NCI-H510A (cell line): ENCODE measurements around the gene NEO1.
"Not testable (repeated sequence)": the region's sequence is repeated elsewhere in the genome, so short reads cannot be mapped to it uniquely, and the experiment has no call there.

Source experiments
- DNase-seq: peaks from one replicate; lab custom pipeline; 2025; lab: John Stamatoyannopoulos, UW

Gene NEO1

DNA sequence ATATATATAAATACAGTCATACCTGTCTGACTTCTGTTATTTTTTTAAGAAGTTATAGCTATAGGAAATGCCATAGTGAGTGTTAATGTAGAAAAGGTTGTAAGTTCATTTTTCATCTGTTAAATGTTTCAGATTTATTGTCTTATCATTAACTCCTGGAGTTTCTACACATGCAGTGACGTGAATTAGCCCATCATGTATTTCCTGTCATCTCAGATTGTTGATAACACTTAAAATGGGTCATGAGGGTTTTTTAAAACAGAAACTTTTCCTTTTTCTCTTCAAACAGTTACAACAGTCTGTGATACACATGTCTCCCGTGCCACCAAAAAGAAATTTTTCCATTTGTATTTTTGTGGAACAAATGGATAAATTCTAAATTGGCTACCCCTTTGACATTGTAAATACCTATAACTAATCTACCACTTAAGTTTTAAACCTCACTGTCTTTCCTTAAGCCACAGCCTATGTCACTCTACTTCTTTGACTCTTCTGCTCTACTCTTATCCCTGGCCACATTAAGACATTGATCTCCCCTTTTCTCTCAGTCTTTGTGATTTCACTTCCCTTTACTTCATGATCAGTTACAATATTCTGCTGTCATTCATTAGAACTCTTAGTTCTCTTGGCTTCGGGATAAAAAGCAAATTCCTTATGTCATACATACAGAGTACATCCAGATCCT is 89.1 kb downstream of the NEO1 start:
- no peak for DNase-seq

DNA sequence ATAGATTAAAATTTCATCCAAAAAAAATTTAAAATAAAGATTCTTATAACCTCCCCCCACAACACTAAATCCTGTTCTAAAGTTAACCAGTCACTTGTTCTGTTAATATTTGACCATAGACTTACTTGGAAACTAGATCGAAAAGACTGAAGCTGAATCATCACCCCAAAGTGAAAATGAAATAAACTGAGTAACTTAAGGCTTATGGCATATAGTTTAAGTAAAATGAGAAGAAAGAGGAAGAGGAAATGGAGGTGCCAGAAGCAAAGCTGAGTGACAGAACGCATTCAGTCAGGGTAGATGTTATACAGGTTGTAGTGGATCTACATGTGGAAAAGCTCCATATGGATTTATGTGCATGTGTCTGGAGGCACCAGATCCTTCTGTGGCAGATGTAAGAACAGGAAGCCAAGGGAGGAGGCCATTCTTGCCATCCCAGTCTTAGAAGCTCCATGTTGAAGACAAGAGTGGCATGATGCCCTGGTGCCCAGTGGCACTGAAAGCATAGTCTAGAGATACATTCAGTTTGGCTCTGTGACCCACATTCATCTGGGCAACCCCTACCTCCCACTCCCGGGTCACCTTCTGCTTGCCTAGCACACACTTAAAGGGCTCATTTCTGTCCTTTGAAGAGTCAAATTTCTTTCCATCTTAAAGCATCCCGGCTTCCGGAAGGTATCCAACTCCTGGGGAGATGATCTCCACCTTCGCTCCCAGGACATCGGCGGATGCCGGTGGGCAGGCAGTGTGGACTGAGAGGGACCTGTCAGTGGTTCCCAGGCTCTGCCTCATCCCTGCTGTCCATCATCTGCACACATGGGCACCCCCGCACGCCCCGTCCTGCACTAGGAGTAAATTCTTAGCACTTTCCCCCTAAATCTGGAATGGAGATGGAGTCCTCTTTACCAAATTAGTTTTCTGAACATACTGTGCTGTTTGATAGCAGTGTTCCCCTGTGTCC is 90.8 kb downstream of the NEO1 start:
- no peak for DNase-seq

DNA sequence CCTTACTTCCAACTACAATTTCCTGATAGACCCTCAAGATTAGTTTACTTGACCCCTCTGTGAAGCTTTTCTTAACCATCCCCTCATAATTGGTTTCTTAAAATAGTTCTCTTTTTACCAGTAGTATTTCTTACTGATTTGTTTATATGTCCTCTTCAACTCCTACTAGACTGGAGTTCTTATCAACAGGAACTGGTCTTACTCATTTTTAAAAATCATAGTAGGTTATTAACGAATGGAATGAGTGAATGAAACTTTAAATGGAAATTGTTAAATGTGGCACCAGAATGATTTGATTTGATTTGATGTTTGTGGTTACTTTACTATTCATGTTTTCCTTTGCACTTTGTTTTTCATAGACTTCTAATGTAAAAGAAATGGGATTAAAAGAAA is 91.5 kb downstream of the NEO1 start:
- DNase-seq: no peak

DNA sequence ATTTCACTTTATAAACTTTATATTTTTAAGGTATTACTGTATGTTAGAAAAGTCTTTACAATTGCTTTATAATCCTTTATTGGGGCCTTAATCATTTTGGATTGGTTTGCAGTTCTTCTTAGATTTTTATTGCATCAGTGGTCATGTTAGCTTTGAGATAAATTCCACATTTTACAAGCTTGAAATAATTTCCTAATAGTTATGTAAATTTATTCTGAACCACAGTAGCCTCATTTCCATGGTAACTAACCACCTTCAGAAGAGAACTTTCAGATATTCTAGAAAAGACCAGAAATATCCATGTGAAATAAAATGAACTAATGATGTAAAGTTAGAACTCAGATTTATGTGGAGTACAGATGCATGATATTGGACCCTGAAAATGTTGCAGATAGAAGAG is 94.2 kb downstream of the NEO1 start:
- DNase-seq: no peak

- no peak for DNase-seq
Measured at GRCh38 chr15:73150831-73151230, 98.6 kb downstream of the NEO1 start.

GRCh38 chr15:73153024-73153423 is 100.8 kb downstream of the NEO1 start:
- DNase-seq: no peak

DNA sequence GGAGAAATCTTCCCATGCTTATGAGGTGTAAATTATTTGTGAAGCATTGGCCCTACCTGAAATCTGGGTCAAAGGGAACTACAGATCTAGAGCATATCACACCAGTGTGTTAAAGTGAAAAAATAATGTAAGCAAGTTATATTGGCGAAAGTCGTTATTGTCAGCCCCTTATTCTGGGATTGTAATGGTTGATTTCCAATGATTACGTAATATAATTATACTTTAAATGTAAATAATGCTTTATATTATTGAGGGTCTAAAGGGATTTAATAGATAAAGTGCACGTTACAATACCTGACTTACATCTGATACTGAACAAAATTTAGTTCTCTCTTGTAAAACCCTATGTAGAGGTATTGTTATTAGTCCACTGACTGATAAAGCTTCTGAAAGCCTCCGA is 101.2 kb downstream of the NEO1 start:
- DNase-seq: no peak

DNA sequence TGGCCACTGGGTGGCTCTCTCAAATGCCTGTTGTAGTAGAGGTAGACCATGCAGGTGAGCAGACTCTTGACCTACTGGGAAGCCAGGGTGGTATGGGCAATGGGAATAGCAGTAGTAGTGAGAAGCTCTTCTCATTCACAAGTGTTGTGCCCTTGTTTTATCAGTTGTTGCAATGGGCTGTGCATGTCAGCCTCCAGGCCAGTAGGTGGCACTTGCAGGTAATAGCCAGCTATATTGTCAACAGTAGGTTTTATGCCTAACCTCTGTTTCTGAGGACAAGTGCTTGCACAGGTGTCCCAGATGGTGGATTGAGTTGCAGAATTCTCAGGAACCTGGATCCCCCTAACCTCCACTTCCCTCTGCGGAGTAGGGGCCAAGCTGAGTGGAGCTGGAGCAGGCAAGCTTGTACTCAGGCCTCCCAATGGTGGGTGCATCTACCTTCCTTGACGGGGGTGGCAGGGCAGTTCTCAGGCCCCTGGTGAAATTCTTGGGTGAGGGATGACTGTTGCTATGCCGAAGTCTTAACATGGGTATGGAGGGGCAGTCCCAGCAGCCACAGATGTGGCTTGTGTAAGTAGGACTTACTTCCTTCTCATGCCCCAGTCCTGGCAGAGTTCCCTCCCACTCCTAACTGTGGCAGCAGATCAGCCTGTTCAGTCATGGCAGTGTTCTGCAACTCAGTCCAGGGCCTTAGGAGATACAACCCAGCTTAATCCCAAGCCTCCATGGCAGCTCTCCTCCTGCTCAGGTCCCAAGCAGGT is 104.3 kb downstream of the NEO1 start:
- DNase-seq: no peak

GRCh38 chr15:73161546-73161945 is 109.3 kb downstream of the NEO1 start:
- no peak for DNase-seq

DNA sequence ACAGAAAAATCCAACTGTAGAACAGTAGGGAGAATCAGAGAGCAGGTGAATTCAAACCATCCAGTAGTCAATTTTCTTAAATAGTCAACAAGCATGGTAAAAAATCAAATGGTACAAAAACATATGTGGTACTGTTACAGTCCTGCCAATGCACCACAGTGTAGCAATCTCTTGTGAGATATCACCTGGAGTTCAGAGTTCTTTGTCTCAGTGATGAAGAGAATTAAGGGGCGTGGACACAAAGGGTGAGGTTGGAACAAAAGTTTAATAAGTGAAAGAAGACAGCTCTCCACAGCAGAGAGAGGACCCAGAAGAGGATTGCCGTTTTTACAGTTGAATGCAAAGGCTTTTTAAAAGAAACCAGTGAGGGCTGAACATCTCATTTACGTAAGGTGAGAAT is 113.2 kb downstream of the NEO1 start:
- DNase-seq: no peak

- DNase-seq: no peak
Measured at GRCh38 chr15:73165844-73166243, 113.6 kb downstream of the NEO1 start.

GRCh38 chr15:73166711-73167110 is 114.4 kb downstream of the NEO1 start:
- not testable (repeated sequence) for DNase-seq

GRCh38 chr15:73168487-73168886 is 116.2 kb downstream of the NEO1 start:
- DNase-seq: no peak

DNA sequence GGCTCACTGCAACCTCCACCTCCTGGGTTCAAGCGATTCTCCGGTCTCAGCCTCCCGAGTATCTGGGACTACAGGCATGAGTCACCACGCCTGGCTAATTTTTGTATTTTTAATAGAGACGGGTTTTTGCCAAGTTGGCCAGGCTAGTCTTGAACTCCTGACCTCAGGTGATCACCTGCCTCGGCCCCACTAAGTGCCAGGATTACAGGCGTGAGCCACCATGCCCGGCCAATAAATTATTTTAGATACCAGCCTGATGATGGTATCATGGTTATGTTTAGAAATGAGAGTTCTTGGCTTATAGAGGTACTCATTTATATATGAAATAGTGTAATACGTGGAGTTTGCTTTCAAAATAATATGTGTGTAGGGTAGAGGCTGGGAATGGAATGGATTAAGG is 119.4 kb downstream of the NEO1 start:
- DNase-seq: no peak

- DNase-seq: no peak
Measured at GRCh38 chr15:73172508-73172907, 120.2 kb downstream of the NEO1 start.

- no peak for DNase-seq
Measured at GRCh38 chr15:73174171-73174570, 121.9 kb downstream of the NEO1 start.

- DNase-seq: no peak
Measured at GRCh38 chr15:73175382-73175781, 123.1 kb downstream of the NEO1 start.

GRCh38 chr15:73176598-73176997 is 124.3 kb downstream of the NEO1 start:
- no peak for DNase-seq

- no peak for DNase-seq
Measured at GRCh38 chr15:73183071-73183470, 130.8 kb downstream of the NEO1 start.

DNA sequence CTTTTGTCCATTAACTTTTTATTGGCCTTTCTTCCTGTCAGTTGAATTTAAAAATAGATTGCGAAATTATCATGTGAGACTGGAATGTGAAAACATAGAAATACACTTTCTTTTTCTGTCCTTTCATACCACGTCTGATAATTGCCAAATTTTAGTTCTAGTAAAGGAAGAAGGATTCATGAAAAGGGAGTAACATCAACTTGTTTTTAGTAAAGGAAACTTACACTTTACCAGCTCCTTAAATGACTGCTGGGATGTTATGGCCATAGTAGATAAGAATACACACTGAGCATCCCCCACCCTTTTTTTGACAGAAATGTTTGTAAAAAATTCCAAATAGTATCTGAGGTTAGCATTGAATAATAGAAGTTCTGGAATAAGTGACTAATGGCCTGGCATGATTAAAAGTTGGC is 137.9 kb downstream of the NEO1 start:
- DNase-seq: no peak

DNA sequence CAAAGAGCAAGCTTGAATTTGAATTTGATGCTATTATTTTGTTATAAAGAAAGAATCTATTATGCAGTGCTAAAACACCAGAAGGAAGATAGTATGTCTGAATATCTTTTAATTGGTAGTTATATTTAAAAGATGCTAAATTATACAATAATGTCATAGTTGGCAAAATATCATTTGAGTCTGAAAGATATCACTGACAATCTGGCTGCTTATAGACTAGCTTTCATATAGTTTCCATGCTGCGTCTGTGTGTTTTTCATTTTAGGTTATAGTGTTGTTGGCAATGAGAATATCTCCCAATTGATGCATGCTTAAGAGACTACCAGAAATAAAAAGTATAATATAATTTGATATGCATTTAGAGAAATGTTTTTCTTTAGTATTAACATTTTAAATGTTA is 142.9 kb downstream of the NEO1 start:
- no peak for DNase-seq

- no peak for DNase-seq
Measured at GRCh38 chr15:73196113-73196512, 143.8 kb downstream of the NEO1 start.

DNA sequence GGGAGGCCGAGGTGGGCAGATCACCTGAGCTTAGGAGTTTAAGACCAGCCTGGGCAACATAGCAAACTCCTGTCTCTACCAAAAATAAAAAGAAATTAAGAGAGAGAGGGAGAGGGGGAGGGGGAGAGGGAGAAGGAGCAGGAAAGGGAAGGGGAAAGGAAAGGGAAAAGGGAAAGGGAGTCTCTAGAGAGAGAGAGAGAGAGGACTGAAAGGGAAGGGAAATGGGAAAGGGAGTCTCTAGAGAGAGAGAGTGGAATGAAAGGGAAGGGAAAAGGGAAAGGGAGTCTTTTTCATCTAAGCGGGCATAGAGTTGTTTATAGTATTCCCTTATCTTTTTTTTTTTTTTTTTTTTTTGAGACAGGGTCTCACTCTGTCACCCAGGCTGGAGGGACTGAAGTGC is 148.1 kb downstream of the NEO1 start:
- no peak for DNase-seq
